Activated B cell treated with CpG ODN at 0.5 μM for 24 hours (primary cell): ENCODE data around the gene RMDN3. TPM values are rescaled to one million over a fixed set of nuclear protein-coding genes. Genes with fewer than 3 reads are reported as not detected.

Experiments used
- ATAC-seq: fragments of 200-7000 bp; cut with Tn5 transposase; one replicate; pipeline ENCODE4 v1.10.0; 2021; ENCODE audit warnings: low read depth, mild to moderate bottlenecking, moderate library complexity
- CTCF ChIA-PET: fragments of 350-600 bp; sonication (Branson Sonifier 250); formaldehyde crosslinking; loops from one replicate; lab custom pipeline; 2021; ENCODE audit warnings: antibody characterized with exemption; lab: Charles Lee
- POLR2A ChIA-PET: fragments of 350-600 bp; sonication (Branson Sonifier 250); formaldehyde crosslinking; loops from one replicate; lab custom pipeline; 2021; ENCODE audit warnings: antibody characterized with exemption; lab: Charles Lee
- DNase-seq: peaks from one replicate; pipeline ENCODE4 v3.0.0; 2022
- H3K27ac Mint-ChIP-seq: one replicate; pipeline ENCODE4 v1.8.0; 2020; ENCODE audit warnings: mixed read lengths
- H3K27me3 Mint-ChIP-seq: one replicate; pipeline ENCODE4 v1.8.0; 2021; ENCODE audit warnings: mixed read lengths
- H3K36me3 Mint-ChIP-seq: one replicate; pipeline ENCODE4 v1.8.0; 2021; ENCODE audit warnings: low read depth, mixed read lengths
- H3K4me1 Mint-ChIP-seq: one replicate; pipeline ENCODE4 v1.8.0; 2021; ENCODE audit warnings: mixed read lengths
- H3K4me3 Mint-ChIP-seq: one replicate; pipeline ENCODE4 v1.8.0; 2020; ENCODE audit warnings: mild to moderate bottlenecking, mixed read lengths
- H3K9me3 Mint-ChIP-seq: one replicate; pipeline ENCODE4 v1.8.0; 2020; ENCODE audit warnings: mixed read lengths
- CTCF ChIP-seq: fragments of 200-600 bp; IDR thresholded peaks from one replicate; pipeline ENCODE4 v1.8.0; 2022; ENCODE audit warnings: antibody characterized with exemption, mild to moderate bottlenecking
- intact Hi-C: fragments of 100-400 bp; cut with micrococcal nuclease; formaldehyde crosslinking; loops from one replicate; pipeline ENCODE4 v1.15.1; 2024
- total RNA-seq: library from RNA; stranded (reverse); gene quantifications from 2 replicates; pipeline ENCODE4 v1.2.3, GENCODE V29; 2022

The RMDN3 gene
- total RNA-seq, 1 donor from 2014 or later: 25.6 TPM

- H3K9me3 Mint-ChIP-seq: no peaks in the 10 kb centered on the region
- intact Hi-C loops: no loop called here
- POLR2A ChIA-PET: no interaction called here
- no peak overlapping the region for H3K27ac Mint-ChIP-seq
- no peak overlapping the region for H3K4me3 Mint-ChIP-seq
- peaks cover 23% of the 10 kb centered on the region for H3K4me1 Mint-ChIP-seq
- ATAC-seq: no peak
- H3K36me3 Mint-ChIP-seq: peaks cover 42% of the 10 kb centered on the region
- DNase-seq: no peak
- no peak for TF ChIP-seq CTCF
- H3K27me3 Mint-ChIP-seq: no peaks in the 10 kb centered on the region
- CTCF ChIA-PET: interaction anchor here (1.6 kb wide), 1 partner anchor 31 kb away, joined by 5 read pairs; no protein-coding TSS in a partner anchor
Measured at GRCh38 chr15:40751745-40752144, 3.3 kb downstream of the RMDN3 start.

- intact Hi-C loops: no loop called here
Measured at GRCh38 chr15:40750885-40751284, 4.2 kb downstream of the RMDN3 start.

GRCh38 chr15:40749151-40749630, 5.9 kb downstream of the RMDN3 start:
- H3K27me3 Mint-ChIP-seq: no peaks in the 10 kb centered on the region
- intact Hi-C loops: no loop called here
- CTCF ChIA-PET: interaction anchor here (1.2 kb wide), 1 partner anchor 33 kb away, joined by 5 read pairs; no protein-coding TSS in a partner anchor
- POLR2A ChIA-PET: no interaction called here
- no peak for ATAC-seq
- H3K4me3 Mint-ChIP-seq: no peak overlapping the region
- H3K36me3 Mint-ChIP-seq: peaks cover 52% of the 10 kb centered on the region
- TF ChIP-seq CTCF: no peak
- peaks cover 19% of the 10 kb centered on the region for H3K4me1 Mint-ChIP-seq
- no peaks in the 10 kb centered on the region for H3K9me3 Mint-ChIP-seq
- no peak for DNase-seq
- H3K27ac Mint-ChIP-seq: no peak overlapping the region

More at GRCh38 chr15:40750885-40751284, 4.2 kb downstream of the RMDN3 start:
- ATAC-seq: no peak
- ChIA-PET POLR2A (no interaction called here), CTCF (no interaction called here)
- DNase-seq: no peak
- no peak for TF ChIP-seq CTCF
- H3K4me3 Mint-ChIP-seq: no peak overlapping the region
- peaks cover 22% of the 10 kb centered on the region for H3K4me1 Mint-ChIP-seq
- H3K27me3 Mint-ChIP-seq: no peaks in the 10 kb centered on the region
- H3K27ac Mint-ChIP-seq: no peak overlapping the region
- H3K9me3 Mint-ChIP-seq: no peaks in the 10 kb centered on the region
- peaks cover 42% of the 10 kb centered on the region for H3K36me3 Mint-ChIP-seq

GRCh38 chr15:40747685-40748631, 7.1 kb downstream of the RMDN3 start:
- no peak for DNase-seq
- Mint-ChIP-seq H3K9me3 (no peaks in the 10 kb centered on the region), H3K27me3 (no peaks in the 10 kb centered on the region), H3K4me3 (no peak overlapping the region), H3K36me3 (peaks cover 59% of the 10 kb centered on the region), H3K27ac (no peak overlapping the region), H3K4me1 (peaks cover 9% of the 10 kb centered on the region)
- ChIA-PET POLR2A (no interaction called here), CTCF (interaction anchor here (0.6 to 4.7 kb wide), 5 partner anchors 22 to 257 kb away, joined by 3 to 81 read pairs (median 11); partner anchors contain the start of gene C15orf62)
- ATAC-seq: no peak
- no peak for TF ChIP-seq CTCF
- intact Hi-C loops: loop anchor here (2.0 kb wide), 1 partner anchor 69 kb away; no protein-coding TSS in a partner anchor
